ENCODE results near the gene CPM.

- TF ChIP-seq POLR2A (IDR thresholded peaks at IDR 0.05) (no peak), POLR2AphosphoS5 (IDR thresholded peaks at IDR 0.05) (no peak), EP300 (IDR thresholded peaks at IDR 0.05) (no peak)
- TF ChIP-seq, protein P1, sequence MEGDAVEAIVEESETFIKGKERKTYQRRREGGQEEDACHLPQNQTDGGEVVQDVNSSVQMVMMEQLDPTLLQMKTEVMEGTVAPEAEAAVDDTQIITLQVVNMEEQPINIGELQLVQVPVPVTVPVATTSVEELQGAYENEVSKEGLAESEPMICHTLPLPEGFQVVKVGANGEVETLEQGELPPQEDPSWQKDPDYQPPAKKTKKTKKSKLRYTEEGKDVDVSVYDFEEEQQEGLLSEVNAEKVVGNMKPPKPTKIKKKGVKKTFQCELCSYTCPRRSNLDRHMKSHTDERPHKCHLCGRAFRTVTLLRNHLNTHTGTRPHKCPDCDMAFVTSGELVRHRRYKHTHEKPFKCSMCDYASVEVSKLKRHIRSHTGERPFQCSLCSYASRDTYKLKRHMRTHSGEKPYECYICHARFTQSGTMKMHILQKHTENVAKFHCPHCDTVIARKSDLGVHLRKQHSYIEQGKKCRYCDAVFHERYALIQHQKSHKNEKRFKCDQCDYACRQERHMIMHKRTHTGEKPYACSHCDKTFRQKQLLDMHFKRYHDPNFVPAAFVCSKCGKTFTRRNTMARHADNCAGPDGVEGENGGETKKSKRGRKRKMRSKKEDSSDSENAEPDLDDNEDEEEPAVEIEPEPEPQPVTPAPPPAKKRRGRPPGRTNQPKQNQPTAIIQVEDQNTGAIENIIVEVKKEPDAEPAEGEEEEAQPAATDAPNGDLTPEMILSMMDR (IDR thresholded peaks at IDR 0.05): no peak
Observed at GRCh38 chr12:68939505-68939904, 6.5 kb upstream of the CPM start.
